Muscle layer of colon (tissue), 2 donors: Measurements from ENCODE around the gene OTUB1.

Source experiments
- H3K27ac ChIP-seq: one replicate; pipeline ENCODE4 v1.7.0; 2013; ENCODE audit warnings: low read depth, mild to moderate bottlenecking, low read length, moderate library complexity
- H3K27me3 ChIP-seq, 2 donors: one replicate each; pipeline ENCODE4 v1.7.0; 2013; ENCODE audit warnings: low read length in 2 of 2, mild to moderate bottlenecking in 2 of 2; ENCODE audit not compliant: insufficient read depth in 2 of 2, control insufficient read depth in 1 of 2
- H3K36me3 ChIP-seq: one replicate; pipeline ENCODE4 v1.7.0; 2013; ENCODE audit warnings: mild to moderate bottlenecking, low read length; ENCODE audit not compliant: insufficient read depth
- H3K4me1 ChIP-seq: one replicate; pipeline ENCODE4 v1.7.0; 2013; ENCODE audit warnings: mild to moderate bottlenecking, low read length; ENCODE audit not compliant: insufficient read depth
- H3K4me3 ChIP-seq, 2 donors: one replicate each; pipeline ENCODE4 v1.7.0; 2013; ENCODE audit warnings: low read length in 2 of 2, low read depth in 1 of 2, mild to moderate bottlenecking in 1 of 2, moderate library complexity in 1 of 2
- H3K9ac ChIP-seq: one replicate; pipeline ENCODE4 v1.7.0; 2013; ENCODE audit warnings: low read length
- H3K9me3 ChIP-seq: one replicate; pipeline ENCODE4 v1.7.0; 2013; ENCODE audit warnings: mild to moderate bottlenecking, low read length
- donor health status: abdominal sarcoma.
- donor health status: Adenocarcinoma of cecum.

Gene OTUB1

DNA sequence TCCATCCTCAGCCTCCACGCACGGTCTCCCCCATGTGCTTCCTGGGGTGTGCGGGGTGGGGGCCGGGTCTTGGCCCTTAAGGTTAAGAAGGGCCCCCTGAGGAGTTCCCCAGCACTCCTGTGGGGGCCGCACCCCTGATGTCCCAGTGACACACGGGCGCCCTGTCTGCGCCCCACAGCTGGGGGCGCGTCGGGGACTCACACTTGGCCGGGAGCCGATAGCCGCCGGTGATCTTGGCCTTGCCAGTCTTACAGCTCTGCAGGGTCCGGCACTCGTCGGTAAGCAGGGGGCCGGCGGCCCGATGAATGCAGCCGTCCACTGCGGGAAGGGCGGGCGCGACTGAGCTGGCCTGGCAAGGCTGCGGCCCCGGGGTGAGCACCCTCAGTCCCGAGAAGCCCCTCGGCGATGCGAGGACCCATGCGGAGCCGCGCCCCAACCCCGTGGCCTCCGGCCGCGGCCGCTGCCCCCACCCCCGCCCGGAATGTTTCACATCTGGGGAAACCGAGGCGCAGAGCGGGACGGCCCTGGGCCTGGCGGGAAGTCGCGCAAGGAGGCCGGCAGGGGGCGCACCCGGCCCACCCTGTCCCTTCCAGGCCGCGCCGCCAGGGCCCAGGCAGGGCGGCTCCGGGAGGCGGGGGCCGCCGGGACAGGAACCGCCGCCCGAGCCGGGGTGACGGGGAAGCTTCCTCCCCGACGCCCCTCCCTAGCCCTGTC is 13.9 kb downstream of the OTUB1 start:
- H3K27me3 ChIP-seq: peaks cover 0 to 8% of the 10 kb centered on the region in 2 donors
- peaks cover 18% of the 10 kb centered on the region for H3K36me3 ChIP-seq
- peak overlapping the region; percentile 43 to 56 for H3K4me3 ChIP-seq
- peak overlapping the region; percentile 49 for H3K27ac ChIP-seq
- H3K9ac ChIP-seq: no peak overlapping the region
- peaks cover 7% of the 10 kb centered on the region for H3K4me1 ChIP-seq
- H3K9me3 ChIP-seq: no peaks in the 10 kb centered on the region

DNA sequence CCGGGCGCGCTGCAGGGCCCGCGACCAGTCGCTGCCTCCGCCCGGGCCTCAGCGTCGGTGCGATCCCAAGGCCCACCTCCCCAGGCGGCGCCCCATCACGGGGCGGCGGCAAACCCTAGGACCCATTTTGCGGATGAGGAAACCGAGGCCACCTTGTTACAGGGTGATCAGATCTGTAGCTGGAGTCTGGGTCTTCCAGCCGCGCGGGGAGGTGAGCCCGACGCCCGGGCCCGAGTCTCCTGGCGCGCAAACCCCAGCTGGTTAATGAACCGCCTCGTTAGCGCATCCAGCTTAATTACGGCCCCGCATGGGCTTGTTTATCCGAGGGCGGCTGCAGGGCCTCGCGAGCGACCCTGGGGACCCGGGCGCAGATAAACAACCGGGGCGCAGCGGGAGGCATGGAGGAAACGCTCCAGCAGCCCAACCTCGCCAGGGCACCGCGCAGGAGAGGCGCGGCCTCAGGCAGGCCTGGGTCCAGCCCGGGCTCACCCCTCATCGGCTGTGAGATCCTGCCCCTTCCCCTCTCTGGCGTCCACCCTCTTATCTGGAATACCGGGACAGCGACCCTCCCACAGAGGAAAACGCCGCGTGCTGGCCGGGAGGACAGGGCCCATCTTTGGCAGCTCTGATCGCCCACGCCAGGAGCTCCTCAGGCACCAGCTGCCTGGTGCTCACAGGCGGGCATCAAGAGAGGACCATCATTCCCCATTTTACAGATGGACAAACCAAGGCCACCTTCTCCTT is 14.7 kb downstream of the OTUB1 start:
- peak overlapping the region; percentile 49 for H3K27ac ChIP-seq
- peak overlapping the region in 1 of 2 donors; percentile 56 for H3K4me3 ChIP-seq
- H3K36me3 ChIP-seq: peaks cover 18% of the 10 kb centered on the region
- no peaks in the 10 kb centered on the region for H3K9me3 ChIP-seq
- peaks cover 0 to 15% of the 10 kb centered on the region in 2 donors for H3K27me3 ChIP-seq
- H3K9ac ChIP-seq: no peak overlapping the region
- H3K4me1 ChIP-seq: peaks cover 7% of the 10 kb centered on the region

DNA sequence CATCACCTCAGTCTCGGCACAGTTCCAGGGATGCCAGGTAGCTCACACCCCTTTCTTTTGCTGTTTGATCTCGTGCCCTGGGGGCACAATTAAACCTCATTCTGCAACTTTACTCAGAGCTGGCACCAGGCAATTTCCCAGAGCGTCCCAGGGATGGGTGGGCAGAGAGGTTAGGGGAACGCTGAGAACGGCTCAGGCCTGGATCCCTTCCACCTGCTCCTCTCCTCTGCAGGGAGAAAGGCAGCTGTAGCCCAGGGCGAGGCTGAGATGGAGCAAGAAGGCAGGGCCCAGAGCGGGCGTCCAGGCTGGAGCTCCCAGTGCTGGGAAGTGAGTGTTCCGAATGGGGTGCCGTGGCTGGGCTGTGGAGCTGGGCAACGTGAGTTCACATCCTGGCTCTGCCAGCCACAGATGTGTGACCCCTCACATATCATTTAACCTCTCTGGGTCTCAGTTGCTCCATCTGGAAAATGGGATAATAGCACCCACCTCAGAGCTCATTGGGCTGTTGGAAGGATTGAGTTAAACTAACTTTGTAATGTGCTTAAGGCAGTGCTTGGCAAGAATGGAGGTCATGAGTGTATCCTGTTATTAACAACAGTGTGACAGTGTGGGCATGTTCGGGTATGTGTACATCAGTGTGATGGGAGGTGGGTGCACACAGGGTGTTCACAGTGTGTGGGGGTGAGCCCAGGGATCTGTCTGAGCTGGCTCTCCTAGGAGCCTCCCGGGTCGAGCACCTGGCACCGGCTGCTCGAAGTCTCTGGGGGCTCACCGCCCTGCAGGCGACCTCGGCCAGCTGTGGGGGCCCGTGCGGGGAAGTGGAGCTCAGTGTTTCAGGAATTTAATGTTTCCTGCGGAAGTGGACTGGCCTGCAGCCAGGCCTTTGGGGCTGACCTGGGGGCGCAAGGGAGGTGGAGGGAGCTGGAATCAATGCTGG is 15.5 kb downstream of the OTUB1 start:
- Histone ChIP-seq H3K4me3 (no peak overlapping the region), H3K9ac (no peak overlapping the region), H3K27ac (no peak overlapping the region), H3K4me1 (peaks cover 7% of the 10 kb centered on the region), H3K36me3 (peaks cover 12% of the 10 kb centered on the region), H3K9me3 (no peaks in the 10 kb centered on the region), H3K27me3 (peaks cover 0 to 15% of the 10 kb centered on the region in 2 donors)

DNA sequence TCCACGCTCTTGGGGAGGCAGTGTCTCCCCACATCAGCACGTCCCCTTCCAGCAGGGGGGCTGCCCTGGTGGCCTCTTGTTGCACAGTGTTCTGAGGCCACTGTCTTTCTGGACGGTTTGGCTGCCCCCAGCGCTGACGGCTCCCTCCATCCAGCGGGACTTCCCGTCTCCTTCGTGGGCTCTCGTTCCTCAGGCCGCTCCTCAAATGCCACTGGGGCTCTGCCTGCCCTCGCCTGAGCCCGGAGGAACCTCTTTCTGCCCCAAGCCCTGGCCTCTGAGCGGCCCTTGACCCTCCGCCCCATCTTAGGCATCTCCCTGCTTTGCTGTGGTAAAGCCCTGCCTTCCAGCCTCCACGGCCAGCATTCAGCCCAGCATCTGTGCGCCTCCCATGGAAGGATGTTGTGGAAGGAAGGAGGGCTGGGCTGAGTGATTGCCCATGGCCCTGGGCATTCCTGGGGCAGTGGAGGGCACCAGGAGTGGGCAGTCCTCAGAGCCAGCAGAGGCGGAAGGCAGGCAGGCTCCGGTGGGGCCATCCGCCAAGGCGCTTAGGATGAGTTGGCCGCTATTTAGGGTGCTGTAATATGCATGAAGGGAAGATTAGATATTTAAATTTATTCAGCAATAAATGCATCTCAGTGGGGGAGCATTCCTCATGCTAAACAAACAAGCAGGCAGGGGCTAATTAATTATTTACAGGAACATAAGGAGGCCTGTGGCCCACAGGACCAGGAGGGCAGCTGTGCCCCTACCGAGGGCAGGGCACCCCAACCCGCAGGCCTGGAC is 17.8 kb downstream of the OTUB1 start:
- Histone ChIP-seq H3K27me3 (peaks cover 0 to 15% of the 10 kb centered on the region in 2 donors), H3K36me3 (no peaks in the 10 kb centered on the region), H3K27ac (no peak overlapping the region), H3K9ac (no peak overlapping the region), H3K4me1 (peaks cover 7% of the 10 kb centered on the region), H3K4me3 (no peak overlapping the region), H3K9me3 (no peaks in the 10 kb centered on the region)

DNA sequence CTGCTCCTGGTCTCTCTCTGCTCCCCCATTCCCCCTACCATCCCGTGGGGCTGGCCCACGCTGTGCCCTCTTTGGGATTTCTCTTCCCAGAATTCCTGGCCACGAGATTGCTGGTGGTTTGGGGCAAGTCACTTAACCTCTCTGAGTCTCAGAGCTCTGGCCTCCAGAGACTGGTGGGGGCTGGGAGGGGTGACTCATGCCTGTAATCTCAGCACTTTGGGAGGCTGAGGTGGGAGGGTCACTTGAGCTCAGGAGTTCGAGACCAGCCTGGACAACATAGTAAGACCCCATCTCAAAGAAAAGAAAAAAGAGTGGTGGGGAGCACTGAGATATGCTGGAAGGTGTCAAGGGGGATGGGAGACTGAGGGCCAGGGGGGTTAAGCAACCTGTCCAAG is 18.3 kb downstream of the OTUB1 start:
- H3K9ac ChIP-seq: no peak overlapping the region
- H3K27me3 ChIP-seq: peaks cover 0 to 14% of the 10 kb centered on the region in 2 donors
- peaks cover 7% of the 10 kb centered on the region for H3K4me1 ChIP-seq
- no peak overlapping the region for H3K27ac ChIP-seq
- H3K9me3 ChIP-seq: no peaks in the 10 kb centered on the region
- H3K4me3 ChIP-seq: no peak overlapping the region
- H3K36me3 ChIP-seq: no peaks in the 10 kb centered on the region

DNA sequence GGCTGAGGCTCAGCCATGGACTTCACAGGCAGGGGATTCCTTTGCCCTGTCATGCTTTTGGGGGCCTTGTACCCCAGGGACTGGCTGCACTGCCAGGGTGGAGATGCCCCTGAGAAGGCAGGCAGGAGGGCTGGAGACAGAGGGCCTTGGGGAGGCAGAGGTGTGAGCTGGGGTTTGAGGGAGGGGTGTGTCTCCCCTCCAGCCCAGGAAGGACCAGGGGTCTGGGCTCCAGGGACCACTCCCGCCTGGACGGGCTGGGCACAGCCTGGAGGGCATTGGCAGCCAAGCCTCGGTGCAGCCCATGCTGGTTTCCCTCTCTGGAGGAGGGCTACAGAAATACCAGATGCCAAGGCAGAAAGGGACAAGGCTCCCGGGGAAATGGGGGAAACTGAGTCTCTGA is 19.5 kb downstream of the OTUB1 start:
- no peak overlapping the region for H3K4me3 ChIP-seq
- H3K4me1 ChIP-seq: no peaks in the 10 kb centered on the region
- H3K9me3 ChIP-seq: no peaks in the 10 kb centered on the region
- H3K9ac ChIP-seq: no peak overlapping the region
- peaks cover 0 to 9% of the 10 kb centered on the region in 2 donors for H3K27me3 ChIP-seq
- no peak overlapping the region for H3K27ac ChIP-seq
- H3K36me3 ChIP-seq: no peaks in the 10 kb centered on the region

DNA sequence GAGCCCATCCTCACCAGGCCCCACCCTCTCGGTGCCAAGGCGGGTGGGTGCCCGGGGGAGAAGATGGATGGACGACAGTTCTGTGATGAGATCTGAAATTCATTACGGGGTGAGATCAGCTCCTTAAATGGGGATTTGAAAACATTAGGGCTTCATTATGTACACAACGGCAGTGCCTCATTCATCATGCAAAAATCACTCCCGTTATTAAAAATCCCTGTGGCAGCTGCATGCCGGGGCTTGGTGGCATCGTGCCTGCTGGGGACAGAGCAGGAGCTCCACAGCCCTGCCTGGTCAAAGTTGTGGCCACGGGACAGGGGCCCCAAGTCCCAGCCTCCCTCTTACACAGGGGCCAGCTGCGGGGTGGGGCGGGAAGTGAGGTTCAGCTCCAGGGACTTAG is 20.2 kb downstream of the OTUB1 start:
- no peaks in the 10 kb centered on the region for H3K4me1 ChIP-seq
- H3K36me3 ChIP-seq: no peaks in the 10 kb centered on the region
- no peak overlapping the region for H3K9ac ChIP-seq
- H3K27ac ChIP-seq: no peak overlapping the region
- peaks cover 0 to 7% of the 10 kb centered on the region in 2 donors for H3K27me3 ChIP-seq
- no peaks in the 10 kb centered on the region for H3K9me3 ChIP-seq
- no peak overlapping the region for H3K4me3 ChIP-seq

DNA sequence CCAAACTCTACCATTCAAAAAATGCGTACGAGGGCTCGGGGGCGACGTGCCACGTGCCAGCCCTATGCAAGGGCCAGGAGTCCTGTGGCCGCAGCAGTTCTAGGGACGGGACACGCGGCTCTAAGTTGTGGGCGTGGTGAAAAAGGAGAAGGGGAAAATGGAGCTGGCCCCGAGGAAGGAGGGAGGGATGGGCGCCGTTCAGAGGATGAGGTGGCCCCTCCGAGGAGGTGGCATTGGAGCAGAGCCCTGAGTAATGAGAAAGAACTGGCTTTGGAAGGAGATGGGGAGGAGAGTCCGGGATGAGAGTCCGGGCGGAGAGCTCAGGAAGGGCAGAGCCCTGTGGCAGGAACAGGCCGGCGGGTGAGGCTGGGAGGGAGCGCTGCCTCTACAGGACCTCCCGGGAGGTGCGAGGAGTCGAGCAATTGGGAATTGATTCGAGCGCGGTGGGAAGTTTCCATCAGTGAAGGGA is 21.0 kb downstream of the OTUB1 start:
- H3K4me3 ChIP-seq: peak overlapping the region; percentile 34 to 58
- no peaks in the 10 kb centered on the region for H3K9me3 ChIP-seq
- no peaks in the 10 kb centered on the region for H3K4me1 ChIP-seq
- peak overlapping the region; percentile 43 for H3K27ac ChIP-seq
- H3K27me3 ChIP-seq: peaks cover 0 to 7% of the 10 kb centered on the region in 2 donors
- H3K36me3 ChIP-seq: no peaks in the 10 kb centered on the region
- peak overlapping the region; percentile 22 for H3K9ac ChIP-seq

DNA sequence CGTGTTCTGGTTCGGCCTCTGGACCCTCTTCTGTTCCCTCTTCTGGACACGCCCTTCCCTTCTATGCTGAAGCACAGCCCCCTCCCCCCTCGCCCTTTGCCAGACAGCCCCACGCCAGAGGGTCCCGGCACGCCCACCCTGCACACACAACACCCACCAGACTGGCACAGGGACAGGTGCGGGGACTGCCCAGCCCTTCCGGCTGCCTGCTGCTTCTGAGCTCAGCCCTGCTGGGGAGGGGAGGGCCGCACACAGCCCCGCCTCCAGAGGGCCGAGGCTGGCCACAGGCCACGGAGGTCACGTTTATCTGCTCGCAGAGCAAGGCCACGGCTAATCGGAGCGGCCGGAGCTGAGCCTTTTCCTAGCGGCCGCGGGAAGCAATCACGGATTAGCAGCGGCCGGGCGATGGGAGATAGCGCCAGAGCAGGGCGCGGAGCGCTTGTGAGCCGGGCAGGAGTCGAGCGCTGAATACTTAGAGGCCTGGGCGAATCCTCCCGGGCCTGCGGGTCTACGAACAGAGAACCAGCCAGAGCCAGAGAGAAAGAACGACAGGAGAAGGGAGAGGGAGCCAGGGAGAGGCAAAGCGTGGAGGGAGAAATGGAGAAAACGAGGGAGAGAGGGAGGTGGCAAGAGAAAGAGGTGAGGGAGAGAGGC is 21.5 kb downstream of the OTUB1 start:
- H3K27me3 ChIP-seq: peaks cover 0 to 7% of the 10 kb centered on the region in 2 donors

DNA sequence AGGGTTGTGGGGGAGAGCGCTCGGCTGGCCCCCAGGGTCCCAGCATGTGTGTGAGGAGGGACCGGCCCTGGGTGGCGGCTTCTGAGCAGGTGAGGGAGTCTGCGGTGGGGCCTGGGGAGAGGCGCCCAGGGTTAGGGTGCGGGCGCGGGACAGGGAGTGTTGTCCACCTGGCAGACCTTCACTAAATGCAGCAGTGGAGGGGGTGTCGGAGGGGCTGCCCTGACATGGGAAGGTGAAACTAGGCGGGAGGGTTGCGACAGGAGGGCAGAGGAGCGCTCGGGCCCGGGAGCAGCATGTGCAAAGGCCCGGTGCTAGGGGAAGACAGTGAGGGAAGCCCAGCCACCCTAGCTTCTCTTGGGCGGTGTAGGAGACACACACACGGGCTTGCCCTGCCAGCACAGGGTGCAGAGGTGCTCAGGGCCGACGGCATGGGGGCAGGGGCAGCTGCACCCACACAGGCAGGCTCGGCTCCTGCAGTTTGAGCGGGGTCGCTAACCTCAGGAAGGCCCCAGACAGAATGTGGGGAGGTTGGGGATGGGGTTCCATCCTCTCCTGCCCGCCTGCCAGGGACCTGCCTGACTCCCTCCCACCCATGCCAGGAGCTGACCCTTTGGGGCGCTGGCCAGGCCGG is 22.2 kb downstream of the OTUB1 start:
- no peak overlapping the region for H3K9ac ChIP-seq
- peaks cover 0 to 7% of the 10 kb centered on the region in 2 donors for H3K27me3 ChIP-seq
- peak overlapping the region; percentile 43 for H3K27ac ChIP-seq
- H3K4me3 ChIP-seq: no peak overlapping the region
- H3K4me1 ChIP-seq: no peaks in the 10 kb centered on the region
- no peaks in the 10 kb centered on the region for H3K36me3 ChIP-seq
- H3K9me3 ChIP-seq: no peaks in the 10 kb centered on the region

More for the DNA sequence above, 21.5 kb downstream of the OTUB1 start:
- no peaks in the 10 kb centered on the region for H3K9me3 ChIP-seq
- H3K36me3 ChIP-seq: no peaks in the 10 kb centered on the region
- no peaks in the 10 kb centered on the region for H3K4me1 ChIP-seq
- H3K4me3 ChIP-seq: peak overlapping the region; percentile 34 to 58
- H3K27ac ChIP-seq: peak overlapping the region; percentile 43
- peak overlapping the region; percentile 22 for H3K9ac ChIP-seq
